Raji (cell line): Measurements from ENCODE around the gene LNPK.

Experiments used
- POLR2A ChIP-seq: IDR thresholded peaks from 2 replicates; pipeline ENCODE4 v1.6.1; 2011; ENCODE audit warnings: low read depth, low read length, control low read depth; ENCODE audit not compliant: insufficient read depth

The LNPK gene

GRCh38 chr2:176001916-176002687, at the start of gene LNPK:
TSS of gene LNPK (minus strand) at chr2:176002267. CDS start at chr2:175995584, 6,683 bp downstream.
- peak; percentile 78 for TF ChIP-seq POLR2A

GRCh38 chr2:176039375-176039774, 37.3 kb upstream of the LNPK start:
- no peak for TF ChIP-seq POLR2A

- TF ChIP-seq POLR2A, result no peak
Observed at GRCh38 chr2:176038694-176039093, 36.6 kb upstream of the LNPK start.

GRCh38 chr2:176035013-176035691, 33.1 kb upstream of the LNPK start:
- no peak for TF ChIP-seq POLR2A

GRCh38 chr2:176027806-176028205, 25.7 kb upstream of the LNPK start:
- TF ChIP-seq POLR2A, result no peak

- TF ChIP-seq POLR2A, result no peak
Observed at GRCh38 chr2:176025932-176026331, 23.9 kb upstream of the LNPK start.

- TF ChIP-seq POLR2A, result no peak
Observed at GRCh38 chr2:176024083-176024482, 22.0 kb upstream of the LNPK start.

GRCh38 chr2:176022048-176022447, 20.0 kb upstream of the LNPK start:
- TF ChIP-seq POLR2A, result no peak

GRCh38 chr2:176020400-176020799, 18.3 kb upstream of the LNPK start:
- TF ChIP-seq POLR2A, result no peak

- TF ChIP-seq POLR2A, result no peak
Observed at GRCh38 chr2:176018708-176019107, 16.6 kb upstream of the LNPK start.

- no peak for TF ChIP-seq POLR2A
Observed at GRCh38 chr2:176009445-176009844, 7.4 kb upstream of the LNPK start.

GRCh38 chr2:176004934-176005333, 2.9 kb upstream of the LNPK start:
- no peak for TF ChIP-seq POLR2A

GRCh38 chr2:176003958-176004357, 1.9 kb upstream of the LNPK start:
- no peak for TF ChIP-seq POLR2A

GRCh38 chr2:176002688-176003210, 682 bp upstream of the LNPK start:
- no peak for TF ChIP-seq POLR2A

- TF ChIP-seq POLR2A, result 0 out of 2 replicates have a peak, but pooled peaks have one; percentile 12
Observed at GRCh38 chr2:176001281-176001915, 669 bp downstream of the LNPK start.

GRCh38 chr2:175999283-175999819, 2.7 kb downstream of the LNPK start:
- no peak for TF ChIP-seq POLR2A

- no peak for TF ChIP-seq POLR2A
Observed at GRCh38 chr2:175990099-175990498, 12.0 kb downstream of the LNPK start.
